Activated naive CD8-positive, alpha-beta T cell treated with anti-CD3 and anti-CD28 coated beads, Interleukin-2, amount 10 ng/mL, durations not matched to agents 7 days and 5 days (primary cell): ENCODE measurements around the gene CTRB2. TPM values are rescaled to one million over a fixed set of nuclear protein-coding genes. Genes with fewer than 3 reads are reported as not detected.
"Not testable (repeated sequence)": the region's sequence is repeated elsewhere in the genome, so short reads cannot be mapped to it uniquely, and the experiment has no call there.

Source experiments
- ATAC-seq: fragments of 150-1000 bp; cut with Tn5 transposase; one replicate; pipeline ENCODE4 v1.10.0; 2021; ENCODE audit warnings: low read depth, moderate library complexity
- POLR2A ChIA-PET: fragments of 350-600 bp; sonication (Branson Sonifier 250); formaldehyde crosslinking; loops from one replicate; lab custom pipeline; 2021; ENCODE audit warnings: antibody characterized with exemption; lab: Charles Lee
- DNase-seq: peaks from one replicate; pipeline ENCODE4 v3.0.0; 2021
- H3K27ac Mint-ChIP-seq: one replicate; pipeline ENCODE4 v1.8.0; 2022; ENCODE audit warnings: mild to moderate bottlenecking, mixed read lengths
- H3K27me3 Mint-ChIP-seq: one replicate; pipeline ENCODE4 v1.8.0; 2022; ENCODE audit warnings: mild to moderate bottlenecking, moderate library complexity, mixed read lengths
- H3K36me3 Mint-ChIP-seq: one replicate; pipeline ENCODE4 v1.8.0; 2021; ENCODE audit warnings: mild to moderate bottlenecking, mixed read lengths
- H3K4me1 Mint-ChIP-seq: one replicate; pipeline ENCODE4 v1.8.0; 2021; ENCODE audit warnings: mixed read lengths
- H3K4me3 Mint-ChIP-seq: one replicate; pipeline ENCODE4 v1.8.0; 2022; ENCODE audit warnings: mild to moderate bottlenecking, moderate library complexity, mixed read lengths
- H3K9me3 Mint-ChIP-seq: one replicate; pipeline ENCODE4 v1.8.0; 2021; ENCODE audit warnings: mixed read lengths
- total RNA-seq, 2 experiments: library from RNA; stranded (reverse); gene quantifications; one replicate each; pipeline ENCODE4 v1.2.3, GENCODE V29; 2021

The CTRB2 gene
- total RNA-seq, 2 experiments from 2014 or later, result not detected

DNA sequence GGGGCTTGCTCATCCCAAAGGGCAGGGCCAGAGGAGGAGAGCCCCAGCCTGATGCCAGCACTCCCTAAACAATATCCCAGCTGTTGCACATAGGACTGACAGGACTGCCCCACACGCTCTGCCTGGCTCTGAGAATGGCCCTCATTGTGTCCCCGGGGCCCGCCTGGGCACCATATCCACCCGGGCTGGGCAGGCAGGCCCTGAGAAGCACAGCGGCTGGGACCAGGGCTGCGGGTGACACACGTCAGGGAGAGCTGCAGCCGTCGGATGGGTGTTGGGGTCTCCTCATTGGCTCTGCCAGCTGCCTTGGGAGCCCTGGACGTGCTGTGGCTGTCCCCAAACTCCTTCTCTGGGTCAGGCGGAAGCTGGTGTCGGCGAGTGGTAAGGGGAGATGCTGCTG is 40.3 kb upstream of the CTRB2 start:
- ATAC-seq (no peak), DNase-seq (no peak)
- H3K27ac Mint-ChIP-seq, result no peak overlapping the region
- POLR2A ChIA-PET, result no interaction called here
- no peaks in the 10 kb centered on the region for H3K36me3 Mint-ChIP-seq
- H3K9me3 Mint-ChIP-seq, result no peaks in the 10 kb centered on the region
- H3K4me3 Mint-ChIP-seq, result no peak overlapping the region
- H3K4me1 Mint-ChIP-seq, result peaks cover 9% of the 10 kb centered on the region
- peaks cover 24% of the 10 kb centered on the region for H3K27me3 Mint-ChIP-seq

DNA sequence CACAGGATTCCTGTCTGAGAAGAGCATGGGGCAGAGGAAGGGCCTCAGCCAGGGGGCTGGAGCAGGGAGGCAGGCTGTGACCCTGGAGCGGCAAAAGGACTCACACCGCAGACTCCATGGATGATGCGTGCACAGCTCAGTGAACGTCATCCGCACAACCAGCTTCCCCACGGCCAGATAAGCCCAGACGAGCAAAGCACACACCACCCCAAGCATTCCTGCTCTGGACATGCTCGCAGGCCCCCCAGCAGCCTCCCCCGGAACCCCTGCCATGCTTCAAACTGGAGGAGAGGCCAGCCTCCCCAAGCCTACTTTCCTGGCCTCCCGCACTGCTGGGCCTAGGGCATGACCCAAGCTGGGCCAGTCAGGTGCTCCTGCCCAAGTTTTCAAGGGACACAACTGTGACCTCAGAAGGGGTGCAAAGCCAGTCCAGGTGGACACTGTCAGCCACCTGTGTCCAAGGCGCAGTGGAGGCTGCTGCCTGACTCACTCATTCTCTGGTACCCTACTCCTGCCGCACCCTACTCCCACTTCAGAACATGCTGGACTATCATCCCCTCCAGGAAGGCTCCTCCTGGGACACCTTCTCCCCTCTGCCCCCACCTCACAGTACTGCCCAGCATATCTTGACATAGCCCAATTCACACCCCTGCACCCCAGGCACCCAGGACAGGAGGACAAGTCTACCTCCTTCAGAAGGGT is 39.7 kb upstream of the CTRB2 start:
- peaks cover 19% of the 10 kb centered on the region for H3K27me3 Mint-ChIP-seq
- DNase-seq (no peak), ATAC-seq (no peak)
- no peak overlapping the region for H3K27ac Mint-ChIP-seq
- H3K4me3 Mint-ChIP-seq, result no peak overlapping the region
- POLR2A ChIA-PET, result no interaction called here
- H3K4me1 Mint-ChIP-seq, result peaks cover 7% of the 10 kb centered on the region
- no peaks in the 10 kb centered on the region for H3K36me3 Mint-ChIP-seq
- no peaks in the 10 kb centered on the region for H3K9me3 Mint-ChIP-seq

DNA sequence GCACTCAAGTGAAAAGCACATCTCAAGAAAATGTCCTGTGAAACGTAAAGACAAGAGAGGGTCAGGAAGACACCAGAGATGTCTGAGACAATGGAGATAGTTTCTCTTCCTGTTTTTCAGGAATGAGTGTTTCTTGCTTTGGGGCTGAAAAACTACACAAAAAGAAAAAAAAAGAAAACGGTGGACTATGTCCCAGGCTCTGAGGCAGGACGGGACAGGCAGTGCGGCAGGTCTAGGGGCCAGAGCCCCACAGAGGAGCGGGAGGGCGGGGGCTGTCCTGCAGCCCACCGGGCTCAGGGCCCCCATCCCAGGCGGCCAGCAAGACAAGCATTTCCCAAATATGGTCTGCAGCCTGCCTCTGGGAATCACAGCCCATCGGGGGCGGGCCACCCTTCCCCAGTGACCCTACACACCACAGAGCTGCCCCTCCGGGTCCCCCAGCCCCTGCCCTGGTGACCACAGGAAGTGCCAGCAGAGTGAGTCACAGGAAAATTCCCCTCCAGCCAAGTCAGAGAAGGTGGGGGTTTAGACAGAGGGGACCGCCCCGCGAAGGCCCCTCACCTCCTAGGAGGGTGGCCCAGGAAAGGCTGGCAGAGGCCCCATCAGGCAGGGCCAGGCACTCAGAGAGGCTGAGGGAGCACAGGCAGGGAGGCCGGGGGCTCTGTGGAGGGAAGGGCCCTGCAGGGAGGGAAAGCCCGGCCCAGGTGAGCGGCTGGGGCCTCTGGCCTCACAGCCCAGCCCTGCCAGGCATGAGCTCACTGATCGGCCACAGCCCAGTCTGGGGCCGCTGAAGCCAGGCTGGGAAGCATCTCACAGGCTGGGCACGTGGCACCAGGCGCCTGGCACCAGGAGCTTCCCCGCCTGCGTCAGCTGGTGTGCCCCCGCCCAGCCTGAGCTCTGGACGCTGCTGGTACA is 38.1 kb upstream of the CTRB2 start:
- POLR2A ChIA-PET, result no interaction called here
- Mint-ChIP-seq H3K4me3 (no peak overlapping the region), H3K9me3 (no peaks in the 10 kb centered on the region), H3K27me3 (peaks cover 13% of the 10 kb centered on the region), H3K4me1 (peaks cover 5% of the 10 kb centered on the region), H3K36me3 (no peaks in the 10 kb centered on the region), H3K27ac (no peak overlapping the region)
- no peak for ATAC-seq
- DNase-seq, result no peak

DNA sequence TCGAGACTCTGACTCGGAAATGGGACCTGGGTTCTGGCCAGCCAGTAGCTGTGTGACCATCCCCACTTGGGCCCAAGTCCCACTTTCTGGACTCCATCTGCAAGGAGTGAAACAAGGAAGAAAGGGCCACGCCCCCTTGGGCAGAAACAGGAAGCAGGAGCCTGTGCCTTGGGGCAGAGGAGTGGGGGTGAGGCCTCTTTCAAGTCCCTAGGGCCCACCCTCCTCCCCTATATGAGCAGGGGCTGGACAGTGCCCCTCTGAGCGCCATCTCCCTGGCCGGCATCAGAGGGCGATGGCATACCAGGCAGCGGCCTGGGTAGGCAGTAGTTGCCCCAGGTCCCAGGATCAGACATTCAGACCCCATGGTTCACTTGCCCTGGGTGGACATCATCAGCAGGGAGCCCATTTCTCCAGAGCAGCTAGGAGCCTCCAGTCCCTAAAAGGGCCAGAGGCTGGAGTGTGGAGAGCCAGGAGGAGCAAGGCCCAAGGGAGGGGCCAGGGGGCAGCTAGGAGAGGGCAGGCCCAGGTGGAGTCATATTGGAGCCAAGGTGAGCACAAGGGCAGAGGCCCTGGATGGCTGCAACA is 37.4 kb upstream of the CTRB2 start:
- POLR2A ChIA-PET, result no interaction called here
- no peaks in the 10 kb centered on the region for H3K36me3 Mint-ChIP-seq
- no peak for ATAC-seq
- peaks cover 5% of the 10 kb centered on the region for H3K4me1 Mint-ChIP-seq
- no peak for DNase-seq
- peaks cover 5% of the 10 kb centered on the region for H3K27me3 Mint-ChIP-seq
- H3K27ac Mint-ChIP-seq, result no peak overlapping the region
- H3K4me3 Mint-ChIP-seq, result no peak overlapping the region
- H3K9me3 Mint-ChIP-seq, result no peaks in the 10 kb centered on the region

DNA sequence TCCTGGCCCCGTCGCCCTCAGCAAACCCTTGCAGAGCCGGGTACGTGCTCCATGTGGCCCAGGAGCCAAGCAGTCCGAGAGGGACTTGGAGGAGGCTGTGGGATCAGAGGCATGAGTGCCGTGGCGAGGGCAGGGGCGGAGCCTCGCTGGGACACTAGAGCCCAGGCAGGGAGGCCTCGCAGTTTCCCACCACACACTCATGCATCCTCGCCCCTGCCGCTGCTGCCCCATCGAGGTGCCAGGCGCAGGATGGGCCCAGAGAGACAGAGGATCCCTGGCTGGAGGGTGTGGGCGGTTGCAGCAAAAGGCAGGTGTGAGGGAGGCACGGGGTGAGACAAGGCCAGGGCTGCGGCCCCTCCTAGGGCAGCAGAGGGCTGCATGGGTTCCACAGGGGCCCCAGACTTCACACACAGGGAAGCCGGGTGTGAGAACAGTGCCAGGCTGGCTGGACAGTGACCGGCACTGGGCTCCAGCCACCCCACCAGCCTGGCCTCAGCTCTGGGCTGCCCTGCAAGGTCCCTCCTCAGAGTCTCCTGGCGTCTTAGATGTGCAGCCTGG is 36.8 kb upstream of the CTRB2 start:
- Mint-ChIP-seq H3K27ac (no peak overlapping the region), H3K4me3 (no peak overlapping the region), H3K36me3 (no peaks in the 10 kb centered on the region), H3K9me3 (no peaks in the 10 kb centered on the region), H3K4me1 (peaks cover 5% of the 10 kb centered on the region), H3K27me3 (peaks cover 4% of the 10 kb centered on the region)
- POLR2A ChIA-PET, result no interaction called here
- DNase-seq, result no peak
- ATAC-seq, result no peak

DNA sequence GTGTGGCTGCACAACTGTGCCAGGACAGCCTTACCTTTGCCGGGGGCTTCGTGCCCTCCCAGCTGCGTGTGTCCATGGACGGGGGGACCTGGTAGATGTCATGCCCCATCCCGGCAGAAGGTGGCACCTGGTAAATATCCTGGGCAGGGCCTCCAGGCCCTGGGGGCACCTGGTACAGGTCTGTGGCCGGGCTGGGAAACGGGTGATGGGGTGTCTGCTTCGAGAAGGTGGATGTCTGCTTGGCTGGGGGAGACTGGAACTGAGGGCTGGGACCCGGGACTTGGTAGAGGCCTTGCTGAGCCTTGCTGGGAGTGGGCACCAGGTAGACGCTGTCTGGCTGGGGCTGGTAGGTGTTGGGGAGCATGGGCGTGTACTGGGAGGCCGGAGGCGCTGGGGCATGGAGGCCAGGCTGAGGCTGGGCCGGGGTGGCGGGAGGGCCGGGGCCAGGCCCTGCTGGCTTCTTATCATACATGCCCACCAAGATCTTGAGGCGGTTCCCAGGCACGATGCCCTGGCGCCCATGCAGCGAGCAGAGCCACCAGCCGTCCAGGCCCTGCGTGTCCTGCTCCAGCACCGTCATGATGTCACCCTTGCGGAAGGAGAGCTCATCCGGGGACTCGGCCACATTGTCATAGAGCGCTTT is 35.6 kb upstream of the CTRB2 start:
- H3K27ac Mint-ChIP-seq, H3K9me3 Mint-ChIP-seq, DNase-seq, H3K27me3 Mint-ChIP-seq, ATAC-seq, POLR2A ChIA-PET, H3K4me1 Mint-ChIP-seq, H3K4me3 Mint-ChIP-seq, H3K36me3 Mint-ChIP-seq: not testable (repeated sequence)

DNA sequence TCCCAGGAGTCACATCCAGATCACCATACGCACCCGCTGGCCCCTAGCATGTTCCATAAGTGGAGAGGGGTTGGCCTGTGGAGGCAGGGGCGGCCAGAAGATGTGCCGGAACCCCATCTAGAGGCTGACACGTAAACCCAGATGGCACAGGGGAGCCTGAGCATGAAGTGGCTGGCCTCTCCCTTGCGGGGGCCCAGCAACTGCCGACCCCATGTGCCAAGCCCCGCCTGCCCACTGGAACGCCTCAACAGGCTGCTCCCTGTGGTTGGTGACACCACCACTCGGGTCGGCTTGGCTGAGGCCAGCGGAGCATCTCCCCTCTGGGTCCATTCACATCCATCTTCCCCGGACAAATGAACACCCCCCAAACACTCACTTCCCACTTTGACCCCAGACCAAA is 35.0 kb upstream of the CTRB2 start:
- peaks cover 5% of the 10 kb centered on the region for H3K4me1 Mint-ChIP-seq
- H3K9me3 Mint-ChIP-seq, result no peaks in the 10 kb centered on the region
- no peaks in the 10 kb centered on the region for H3K36me3 Mint-ChIP-seq
- ATAC-seq (no peak), DNase-seq (no peak)
- no peaks in the 10 kb centered on the region for H3K27me3 Mint-ChIP-seq
- POLR2A ChIA-PET, result no interaction called here
- H3K27ac Mint-ChIP-seq, result no peak overlapping the region
- H3K4me3 Mint-ChIP-seq, result no peak overlapping the region

DNA sequence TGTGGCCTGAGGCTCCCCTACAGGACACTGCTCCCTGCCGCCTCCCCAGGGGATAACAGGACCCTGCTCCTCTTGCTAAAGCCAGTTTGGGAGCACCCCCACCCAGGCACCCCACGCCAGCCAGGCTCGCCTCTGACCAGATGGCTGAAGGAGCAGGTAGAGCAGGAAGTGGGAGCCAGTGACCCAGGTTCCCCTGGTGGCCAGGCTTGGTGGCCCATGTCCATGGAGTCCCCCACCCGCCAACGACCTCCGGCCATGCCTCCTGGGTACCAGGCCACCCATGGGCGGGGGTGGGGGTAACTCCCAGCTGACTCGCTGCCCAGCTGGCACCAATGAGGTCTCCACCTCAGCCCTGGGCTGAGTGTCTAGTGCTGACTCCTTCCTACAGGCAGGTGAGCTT is 34.5 kb upstream of the CTRB2 start:
- ATAC-seq, result no peak
- H3K36me3 Mint-ChIP-seq, result no peaks in the 10 kb centered on the region

DNA sequence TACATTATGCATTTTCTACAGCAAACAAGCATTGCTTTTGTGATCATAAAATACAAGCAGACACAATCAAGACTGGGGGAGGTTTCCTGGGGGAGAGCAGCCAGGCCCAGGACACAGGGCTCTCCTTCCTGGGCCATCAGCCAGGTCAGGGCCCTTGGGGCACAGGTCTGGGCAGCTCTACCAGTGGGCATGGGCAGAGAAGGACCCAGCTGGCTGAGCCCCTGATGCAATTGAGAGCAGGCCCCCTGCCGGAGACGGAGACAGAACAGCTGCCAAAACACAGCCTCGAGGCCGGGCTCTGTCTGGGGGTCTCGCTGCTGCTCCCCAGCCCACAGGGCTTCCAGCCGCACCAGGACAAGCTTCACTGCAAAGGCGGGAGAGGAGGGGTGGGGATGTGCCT is 33.7 kb upstream of the CTRB2 start:
- POLR2A ChIA-PET, H3K4me1 Mint-ChIP-seq, H3K4me3 Mint-ChIP-seq, DNase-seq, H3K36me3 Mint-ChIP-seq, H3K27ac Mint-ChIP-seq, H3K27me3 Mint-ChIP-seq, ATAC-seq, H3K9me3 Mint-ChIP-seq: not testable (repeated sequence)

More for the DNA sequence above, 34.5 kb upstream of the CTRB2 start:
- H3K27ac Mint-ChIP-seq, result no peak overlapping the region
- no peak for DNase-seq
- POLR2A ChIA-PET, result no interaction called here
- H3K9me3 Mint-ChIP-seq, result no peaks in the 10 kb centered on the region
- H3K4me1 Mint-ChIP-seq, result peaks cover 5% of the 10 kb centered on the region
- no peaks in the 10 kb centered on the region for H3K27me3 Mint-ChIP-seq
- H3K4me3 Mint-ChIP-seq, result no peak overlapping the region

DNA sequence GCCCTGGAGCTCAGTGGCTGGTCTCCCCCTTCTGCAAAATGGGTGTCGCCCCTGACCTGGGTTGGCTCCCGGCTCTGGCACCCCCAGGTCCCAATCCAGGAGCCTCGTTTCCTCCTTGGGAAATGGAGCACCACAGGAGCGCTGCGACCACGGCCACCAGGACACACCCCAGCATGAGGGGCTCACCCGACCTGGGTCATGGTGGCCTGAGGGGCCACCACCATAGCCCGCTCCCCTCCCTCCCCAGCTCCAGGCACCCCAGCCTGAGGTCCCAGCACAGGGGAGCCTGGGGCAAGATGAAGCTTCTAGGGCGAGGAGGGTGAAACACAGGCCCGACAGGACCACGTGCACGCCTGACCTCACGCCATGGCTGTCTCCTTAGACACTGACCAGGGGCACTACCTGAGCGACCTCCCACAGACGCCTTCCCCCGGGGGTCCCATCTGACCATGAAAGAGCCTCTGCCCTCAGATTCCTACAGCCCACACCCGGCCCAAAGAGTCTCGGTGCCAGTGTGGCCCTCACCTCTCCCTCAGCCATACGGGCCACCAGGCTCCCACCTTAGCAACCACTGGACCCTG is 32.7 kb upstream of the CTRB2 start:
- H3K4me3 Mint-ChIP-seq, result no peak overlapping the region
- H3K36me3 Mint-ChIP-seq, result no peaks in the 10 kb centered on the region
- no peak for ATAC-seq
- no peak overlapping the region for H3K27ac Mint-ChIP-seq
- POLR2A ChIA-PET, result interaction anchor here (1.0 kb wide), 1 partner anchor 19 kb away, joined by 3 read pairs; no protein-coding TSS in a partner anchor
- no peaks in the 10 kb centered on the region for H3K9me3 Mint-ChIP-seq
- peaks cover 2% of the 10 kb centered on the region for H3K4me1 Mint-ChIP-seq
- DNase-seq, result no peak
- no peaks in the 10 kb centered on the region for H3K27me3 Mint-ChIP-seq

DNA sequence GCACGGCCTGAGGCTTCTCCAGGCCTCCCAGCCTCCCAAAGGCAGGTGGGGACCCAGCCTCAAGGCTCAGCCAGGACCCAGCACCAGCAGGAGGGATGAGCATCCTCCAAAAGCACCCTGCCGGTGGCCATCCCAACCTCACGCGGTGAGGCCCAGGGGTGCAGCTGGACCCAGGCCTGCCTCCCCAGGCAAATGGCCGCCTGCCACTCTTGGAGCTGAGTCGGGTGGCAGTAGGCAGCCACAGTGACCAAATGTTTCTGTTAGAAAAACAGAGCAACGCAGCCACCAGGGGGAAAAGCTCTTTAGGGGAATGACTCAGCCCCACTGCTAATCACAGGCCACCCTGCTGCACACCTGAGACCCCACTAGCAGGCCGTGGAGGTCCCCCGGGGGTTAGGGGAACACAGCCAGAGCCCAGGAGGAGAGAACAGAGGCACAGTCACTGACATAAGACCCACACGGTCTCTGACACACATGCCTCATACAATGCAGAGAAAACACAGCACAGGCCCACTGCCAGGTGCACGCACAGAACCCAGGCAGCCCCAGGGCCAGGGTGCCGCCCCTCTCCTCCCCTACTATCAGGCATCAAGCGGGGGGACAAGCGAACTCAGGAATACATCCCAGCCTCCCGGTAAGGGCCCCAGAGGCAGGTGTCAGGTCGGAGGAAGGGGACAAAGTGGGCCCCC is 32.0 kb upstream of the CTRB2 start:
- H3K27ac Mint-ChIP-seq, result no peak overlapping the region
- no peak for DNase-seq
- no peaks in the 10 kb centered on the region for H3K4me1 Mint-ChIP-seq
- H3K36me3 Mint-ChIP-seq, result no peaks in the 10 kb centered on the region
- H3K27me3 Mint-ChIP-seq, result no peaks in the 10 kb centered on the region
- H3K9me3 Mint-ChIP-seq, result no peaks in the 10 kb centered on the region
- H3K4me3 Mint-ChIP-seq, result no peak overlapping the region
- POLR2A ChIA-PET, result interaction anchor here (1.0 kb wide), 1 partner anchor 18 kb away, joined by 3 read pairs; no protein-coding TSS in a partner anchor
- no peak for ATAC-seq

DNA sequence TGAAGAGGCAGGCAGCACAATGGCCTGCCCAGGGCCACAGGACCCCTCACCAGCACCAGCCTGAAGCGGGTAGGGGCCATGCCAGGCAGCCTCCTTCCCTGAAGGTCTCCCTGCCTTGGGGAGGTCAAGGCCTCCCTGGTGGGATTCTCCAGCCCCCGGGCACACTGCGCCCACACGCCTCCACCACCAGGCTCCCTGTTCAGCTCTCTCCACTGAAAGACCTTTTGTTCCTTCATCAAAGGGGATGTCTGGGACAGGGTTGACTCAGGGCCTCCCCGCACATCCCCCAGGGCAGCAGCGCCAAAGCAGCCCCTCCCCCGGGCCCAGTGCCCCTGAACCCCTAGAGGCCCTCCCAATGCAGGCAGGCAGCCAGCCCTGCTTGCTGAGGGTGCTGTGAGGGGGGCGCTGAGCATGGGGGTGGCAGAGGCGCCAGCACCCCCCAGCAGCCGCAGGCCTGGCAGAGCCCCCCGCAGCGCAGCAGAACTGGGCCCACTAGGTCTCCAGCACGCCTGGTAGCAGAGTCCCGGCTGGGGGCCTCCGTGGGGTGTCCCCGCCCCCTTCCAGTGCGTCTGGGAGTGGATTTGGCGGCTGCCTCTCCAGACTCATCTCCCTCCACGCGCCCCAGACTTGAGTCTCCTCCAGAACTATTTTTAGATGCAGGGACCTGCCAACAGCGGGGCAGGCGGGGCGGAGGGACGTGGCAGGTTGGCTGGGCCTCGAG is 31.3 kb upstream of the CTRB2 start:
- DNase-seq, result no peak

More for the DNA sequence above, 31.3 kb upstream of the CTRB2 start:
- H3K27ac Mint-ChIP-seq, result no peak overlapping the region
- H3K27me3 Mint-ChIP-seq, result peaks cover 2% of the 10 kb centered on the region
- H3K4me1 Mint-ChIP-seq, result peaks cover 1% of the 10 kb centered on the region
- H3K36me3 Mint-ChIP-seq, result no peaks in the 10 kb centered on the region
- no peak overlapping the region for H3K4me3 Mint-ChIP-seq
- POLR2A ChIA-PET, result interaction anchor here (1.0 kb wide), 1 partner anchor 18 kb away, joined by 3 read pairs; no protein-coding TSS in a partner anchor
- ATAC-seq, result no peak
- H3K9me3 Mint-ChIP-seq, result no peaks in the 10 kb centered on the region
